Measurements from ENCODE around the gene PPP5C.

DNA sequence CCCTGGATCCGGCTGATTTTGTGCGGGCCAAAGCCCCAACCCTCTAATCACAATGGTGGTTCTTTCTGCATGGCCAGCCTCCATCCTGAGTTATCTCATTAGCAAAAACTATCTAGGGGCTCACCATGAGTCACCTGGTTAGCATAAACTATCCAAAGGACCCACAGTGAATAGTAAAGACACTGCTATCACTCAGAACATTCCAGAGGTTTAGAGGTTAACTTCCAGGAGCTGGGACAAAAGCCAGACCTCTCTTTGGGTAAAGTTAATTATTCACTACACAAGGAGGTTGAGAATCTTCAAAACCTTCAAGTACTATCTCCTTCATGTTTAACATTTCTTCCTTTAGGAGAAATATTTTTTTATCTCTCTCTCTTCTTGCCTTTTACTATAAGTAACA lies 18.8 kb upstream of the PPP5C start:
- TF ChIP-seq, protein P1, sequence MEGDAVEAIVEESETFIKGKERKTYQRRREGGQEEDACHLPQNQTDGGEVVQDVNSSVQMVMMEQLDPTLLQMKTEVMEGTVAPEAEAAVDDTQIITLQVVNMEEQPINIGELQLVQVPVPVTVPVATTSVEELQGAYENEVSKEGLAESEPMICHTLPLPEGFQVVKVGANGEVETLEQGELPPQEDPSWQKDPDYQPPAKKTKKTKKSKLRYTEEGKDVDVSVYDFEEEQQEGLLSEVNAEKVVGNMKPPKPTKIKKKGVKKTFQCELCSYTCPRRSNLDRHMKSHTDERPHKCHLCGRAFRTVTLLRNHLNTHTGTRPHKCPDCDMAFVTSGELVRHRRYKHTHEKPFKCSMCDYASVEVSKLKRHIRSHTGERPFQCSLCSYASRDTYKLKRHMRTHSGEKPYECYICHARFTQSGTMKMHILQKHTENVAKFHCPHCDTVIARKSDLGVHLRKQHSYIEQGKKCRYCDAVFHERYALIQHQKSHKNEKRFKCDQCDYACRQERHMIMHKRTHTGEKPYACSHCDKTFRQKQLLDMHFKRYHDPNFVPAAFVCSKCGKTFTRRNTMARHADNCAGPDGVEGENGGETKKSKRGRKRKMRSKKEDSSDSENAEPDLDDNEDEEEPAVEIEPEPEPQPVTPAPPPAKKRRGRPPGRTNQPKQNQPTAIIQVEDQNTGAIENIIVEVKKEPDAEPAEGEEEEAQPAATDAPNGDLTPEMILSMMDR (IDR thresholded peaks at IDR 0.05 in 4 of 5, conservative IDR thresholded peaks at IDR 0.05 in 1 of 5): no peak
- no peak for TF ChIP-seq POLR2A (IDR thresholded peaks at IDR 0.05)

Measured in gastrocnemius medialis (tissue), 4 donors.